Activated naive CD4-positive, alpha-beta T cell (primary cell): Measurements from ENCODE around the gene CHTOP.

Source experiments
- DNase-seq, 4 experiments: peaks; one replicate each; lab custom pipeline; 2025; lab: John Stamatoyannopoulos, UW

The CHTOP gene

GRCh38 chr1:153685544-153686340, 51.9 kb downstream of the CHTOP start:
- no peak for DNase-seq

GRCh38 chr1:153687346-153688125, 53.7 kb downstream of the CHTOP start:
- DNase-seq: no peak

GRCh38 chr1:153688276-153688675, 54.4 kb downstream of the CHTOP start:
- no peak for DNase-seq

GRCh38 chr1:153688736-153689328, 55.0 kb downstream of the CHTOP start:
- no peak for DNase-seq

- DNase-seq: no peak
Observed at GRCh38 chr1:153693466-153693865, 59.6 kb downstream of the CHTOP start.
